ENCODE results near the gene B9D2. TPM values are rescaled to one million over a fixed set of nuclear protein-coding genes. Genes with fewer than 3 reads are reported as not detected.
A peak's percentile ranks its signal among the peaks of the same experiment; 100 is the strongest.

Gene B9D2
- total RNA-seq, 2 donors from 2014 or later = 0.52 to 5.3 TPM

DNA sequence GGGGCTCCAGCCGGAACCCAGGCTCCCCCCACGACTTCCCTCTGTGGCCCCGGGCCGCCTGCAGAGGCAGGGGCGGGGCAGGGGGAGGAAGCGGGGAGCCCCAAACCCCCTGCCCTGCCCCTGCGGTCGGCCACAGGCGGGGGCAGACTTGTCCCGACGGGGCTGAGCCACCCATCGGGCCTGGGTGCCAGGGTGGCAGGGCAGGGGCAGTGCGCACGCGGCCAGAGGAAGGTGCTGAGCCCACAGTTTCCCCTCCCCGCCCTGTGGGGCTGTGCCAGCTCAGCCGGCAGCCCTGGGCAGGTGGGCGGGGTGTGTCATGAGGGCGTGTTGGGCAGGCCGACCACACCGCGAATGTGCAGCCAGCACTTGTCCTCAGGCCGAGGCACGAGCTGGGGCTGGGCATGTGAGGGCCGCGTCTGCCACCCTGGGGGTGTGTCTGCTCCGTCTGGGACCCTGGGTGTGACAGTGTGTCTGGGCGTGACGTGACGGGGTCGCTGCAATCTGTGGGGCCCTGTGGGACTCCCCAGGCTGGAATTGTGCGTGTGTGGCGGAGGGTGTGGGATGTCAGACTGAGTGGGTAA, 36.3 kb downstream of the B9D2 start:
- Histone ChIP-seq H3K36me3 (replicated peaks in 1 of 2; ENCODE audit: insufficient read depth in 1 of 2, low read depth in 2 of 2) (no peaks in the 10 kb centered on the region), H3K4me1 (peaks cover 46% of the 10 kb centered on the region), H3K4me3 (no peak overlapping the region), H3K27me3 (no peaks in the 10 kb centered on the region), H3K9me3 (no peaks in the 10 kb centered on the region), H3K27ac (peak overlapping the region; percentile 32 to 80 (median 70))
- intact Hi-C loops (cut with DNase I) = loop anchor here (10.0 kb wide), 1 partner anchor 107 kb away; the partner anchor contains the start of gene DMAC2
- peak; percentile 76 to 88 (median 86) for DNase-seq
- peak; percentile 79 for ATAC-seq
- TF ChIP-seq POLR2A (IDR thresholded peaks at IDR 0.05) = peak; percentile 24 to 59 (median 39)
- TF ChIP-seq, protein P1, sequence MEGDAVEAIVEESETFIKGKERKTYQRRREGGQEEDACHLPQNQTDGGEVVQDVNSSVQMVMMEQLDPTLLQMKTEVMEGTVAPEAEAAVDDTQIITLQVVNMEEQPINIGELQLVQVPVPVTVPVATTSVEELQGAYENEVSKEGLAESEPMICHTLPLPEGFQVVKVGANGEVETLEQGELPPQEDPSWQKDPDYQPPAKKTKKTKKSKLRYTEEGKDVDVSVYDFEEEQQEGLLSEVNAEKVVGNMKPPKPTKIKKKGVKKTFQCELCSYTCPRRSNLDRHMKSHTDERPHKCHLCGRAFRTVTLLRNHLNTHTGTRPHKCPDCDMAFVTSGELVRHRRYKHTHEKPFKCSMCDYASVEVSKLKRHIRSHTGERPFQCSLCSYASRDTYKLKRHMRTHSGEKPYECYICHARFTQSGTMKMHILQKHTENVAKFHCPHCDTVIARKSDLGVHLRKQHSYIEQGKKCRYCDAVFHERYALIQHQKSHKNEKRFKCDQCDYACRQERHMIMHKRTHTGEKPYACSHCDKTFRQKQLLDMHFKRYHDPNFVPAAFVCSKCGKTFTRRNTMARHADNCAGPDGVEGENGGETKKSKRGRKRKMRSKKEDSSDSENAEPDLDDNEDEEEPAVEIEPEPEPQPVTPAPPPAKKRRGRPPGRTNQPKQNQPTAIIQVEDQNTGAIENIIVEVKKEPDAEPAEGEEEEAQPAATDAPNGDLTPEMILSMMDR (IDR thresholded peaks at IDR 0.05) = no peak
- WGBS, 2 donors = 10 to 14% methylated on average over 4 to 29 of the region's 33 CpGs

DNA sequence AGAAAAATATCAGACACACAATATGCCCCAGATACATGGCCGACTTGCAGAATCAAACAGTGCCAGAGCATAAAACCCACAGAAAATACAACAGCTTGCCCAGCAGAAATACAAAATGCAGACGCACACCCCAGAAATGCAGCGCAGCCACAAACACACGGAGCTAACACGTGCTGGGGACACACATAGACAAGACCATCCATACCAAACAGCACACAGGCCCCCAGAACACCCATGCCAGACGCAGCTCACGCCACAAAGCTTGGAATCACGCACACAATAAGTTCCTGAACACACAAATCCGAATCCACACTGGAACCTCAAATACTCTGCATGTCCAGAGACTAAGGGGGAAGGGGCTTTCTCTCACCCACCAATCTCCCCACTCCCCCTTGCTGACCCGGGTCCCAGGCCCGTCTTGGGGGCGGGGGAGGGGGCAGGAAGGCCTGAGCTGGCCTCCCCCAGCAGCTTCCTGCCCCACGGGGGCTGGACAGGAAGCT, 36.8 kb downstream of the B9D2 start:
- intact Hi-C loops (cut with DNase I) = loop anchor here (10.0 kb wide), 1 partner anchor 108 kb away; the partner anchor contains the start of gene DMAC2
- TF ChIP-seq, protein P1 (IDR thresholded peaks at IDR 0.05) = no peak
- TF ChIP-seq POLR2A (IDR thresholded peaks at IDR 0.05) = no peak

DNA sequence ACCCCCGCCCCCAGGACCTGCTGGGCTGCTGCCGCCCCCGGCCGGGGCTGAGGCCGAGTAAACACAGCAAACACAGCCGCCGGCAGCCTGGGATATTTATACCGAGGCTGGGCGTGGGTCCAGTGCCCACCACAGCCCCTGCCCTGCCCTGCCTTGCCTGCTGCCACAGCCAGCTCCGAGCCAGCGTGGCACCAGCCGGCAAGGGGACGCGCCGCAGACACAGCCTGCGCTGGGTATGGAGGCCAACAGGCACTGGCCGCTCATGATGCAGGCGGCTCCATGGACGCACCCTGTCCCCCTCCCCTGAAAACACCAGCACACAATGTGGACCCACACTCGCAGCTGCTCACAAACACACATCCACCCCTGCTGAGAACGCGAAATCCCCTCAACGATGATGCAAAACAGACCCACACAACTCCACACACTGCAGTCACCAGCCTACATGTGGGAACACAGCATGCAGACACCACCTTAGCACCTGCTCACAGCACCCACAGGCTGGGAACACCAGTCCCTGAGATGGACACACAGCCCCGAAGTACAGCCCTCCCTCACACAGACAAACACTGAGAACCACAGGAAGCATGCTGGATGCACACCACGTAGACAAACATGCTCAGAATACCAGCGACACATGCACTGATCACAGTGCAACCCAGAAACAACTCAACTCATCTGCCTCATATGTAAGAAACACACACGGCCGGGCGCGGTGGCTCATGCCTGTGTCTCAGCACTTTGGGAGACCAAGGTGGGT, 37.8 kb downstream of the B9D2 start:
- no peaks in the 10 kb centered on the region for H3K9me3 ChIP-seq
- intact Hi-C loops (cut with DNase I) = loop anchor here (10.0 kb wide), 1 partner anchor 109 kb away; the partner anchor contains the start of gene DMAC2
- H3K4me3 ChIP-seq = no peak overlapping the region
- peak in 2 of 4 donors; percentile 41 to 44 for DNase-seq
- no peaks in the 10 kb centered on the region for H3K27me3 ChIP-seq
- peak overlapping the region; percentile 44 to 75 (median 60) for H3K27ac ChIP-seq
- H3K4me1 ChIP-seq = peaks cover 46% of the 10 kb centered on the region
- H3K36me3 ChIP-seq (replicated peaks in 1 of 2; ENCODE audit: insufficient read depth in 1 of 2, low read depth in 2 of 2) = no peaks in the 10 kb centered on the region
- ATAC-seq = no peak
- TF ChIP-seq, protein P1 (IDR thresholded peaks at IDR 0.05) = no peak
- peak in 2 of 3 donors; percentile 0 to 16 for TF ChIP-seq POLR2A (IDR thresholded peaks at IDR 0.05)
- 29 to 33% methylated on average over 17 to 19 of the region's 30 CpGs for WGBS, 2 donors

More for the DNA sequence above, 36.8 kb downstream of the B9D2 start:
- no peak for ATAC-seq
- H3K4me1 ChIP-seq = peaks cover 46% of the 10 kb centered on the region
- H3K36me3 ChIP-seq (replicated peaks in 1 of 2; ENCODE audit: insufficient read depth in 1 of 2, low read depth in 2 of 2) = no peaks in the 10 kb centered on the region
- H3K9me3 ChIP-seq = no peaks in the 10 kb centered on the region
- peak overlapping the region; percentile 27 to 80 (median 70) for H3K27ac ChIP-seq
- no peak for DNase-seq
- WGBS, 2 donors = 28 to 37% methylated on average over 5 to 12 of the region's 13 CpGs
- no peaks in the 10 kb centered on the region for H3K27me3 ChIP-seq
- no peak overlapping the region for H3K4me3 ChIP-seq

DNA sequence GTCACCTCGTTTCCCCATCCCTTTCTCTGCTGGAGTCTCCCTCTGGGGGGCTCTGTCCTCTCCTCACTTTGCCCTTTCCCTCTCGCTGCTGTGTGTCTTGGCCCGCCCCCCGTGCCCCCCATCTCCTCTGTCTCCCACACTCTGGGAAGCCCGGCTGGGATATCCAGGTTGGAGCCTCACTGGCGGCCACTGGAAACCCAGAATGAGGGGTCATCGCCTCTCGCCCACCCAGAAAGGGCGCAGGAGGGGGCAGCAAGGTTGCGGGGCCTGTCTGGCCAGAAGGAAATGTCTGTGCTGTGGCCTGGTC, 38.4 kb downstream of the B9D2 start:
- intact Hi-C loops (cut with DNase I) = loop anchor here (10.0 kb wide), 1 partner anchor 109 kb away; the partner anchor contains the start of gene DMAC2
- Histone ChIP-seq H3K36me3 (replicated peaks in 1 of 2; ENCODE audit: insufficient read depth in 1 of 2, low read depth in 2 of 2) (peaks cover 0 to 2% of the 10 kb centered on the region in 2 donors), H3K9me3 (no peaks in the 10 kb centered on the region), H3K27ac (peak overlapping the region; percentile 44 to 65 (median 59)), H3K4me3 (no peak overlapping the region), H3K4me1 (peaks cover 46% of the 10 kb centered on the region), H3K27me3 (no peaks in the 10 kb centered on the region)
- TF ChIP-seq, protein P1 (IDR thresholded peaks at IDR 0.05) = no peak
- TF ChIP-seq POLR2A (IDR thresholded peaks at IDR 0.05) = no peak
- DNase-seq (no peak), ATAC-seq (no peak)
- 9 to 13% methylated on average over 7 to 10 of the region's 10 CpGs for WGBS, 2 donors
